Left kidney (tissue), 2 donors: ENCODE data around the gene ITPR3. TPM values are rescaled to one million over a fixed set of nuclear protein-coding genes. Genes with fewer than 3 reads are reported as not detected.
"Not testable (repeated sequence)": the region's sequence is repeated elsewhere in the genome, so short reads cannot be mapped to it uniquely, and the experiment has no call there.

ENCODE experiments used
- DNase-seq: peaks from one replicate; pipeline ENCODE4 v3.0.0-alpha.2; 2013
- polyA plus RNA-seq: library from polyadenylated mRNA; unstranded; fragments of 120-200 nt; gene quantifications from one replicate; pipeline ENCODE4 v1.2.1, GENCODE V29; 2013; ENCODE audit not compliant: insufficient read length

The ITPR3 gene
- polyA plus RNA-seq, 1 donor: 9.2 TPM

- no peak for DNase-seq
Observed at GRCh38 chr6:33590531-33591198, 30.5 kb upstream of the ITPR3 start.

GRCh38 chr6:33591424-33592032, 29.6 kb upstream of the ITPR3 start:
- no peak for DNase-seq

GRCh38 chr6:33592280-33592594, 28.9 kb upstream of the ITPR3 start:
- no peak for DNase-seq

GRCh38 chr6:33592595-33593413, 28.3 kb upstream of the ITPR3 start:
- DNase-seq: no peak

- DNase-seq: no peak
Observed at GRCh38 chr6:33593414-33593727, 27.8 kb upstream of the ITPR3 start.

GRCh38 chr6:33595001-33595846, 25.9 kb upstream of the ITPR3 start:
- DNase-seq: no peak

- not testable (repeated sequence) for DNase-seq
Observed at GRCh38 chr6:33596894-33597293, 24.2 kb upstream of the ITPR3 start.

GRCh38 chr6:33597551-33598322, 23.4 kb upstream of the ITPR3 start:
- DNase-seq: no peak

- DNase-seq: no peak
Observed at GRCh38 chr6:33599413-33599938, 21.6 kb upstream of the ITPR3 start.

GRCh38 chr6:33600761-33601160, 20.4 kb upstream of the ITPR3 start:
- no peak for DNase-seq

- no peak for DNase-seq
Observed at GRCh38 chr6:33602180-33602579, 18.9 kb upstream of the ITPR3 start.

- DNase-seq: no peak
Observed at GRCh38 chr6:33604941-33605854, 15.9 kb upstream of the ITPR3 start.

- no peak for DNase-seq
Observed at GRCh38 chr6:33606642-33607041, 14.5 kb upstream of the ITPR3 start.

- no peak for DNase-seq
Observed at GRCh38 chr6:33607126-33607783, 13.9 kb upstream of the ITPR3 start.

- DNase-seq: no peak
Observed at GRCh38 chr6:33607784-33608161, 13.3 kb upstream of the ITPR3 start.

- DNase-seq: no peak
Observed at GRCh38 chr6:33609019-33609418, 12.1 kb upstream of the ITPR3 start.

GRCh38 chr6:33609528-33609927, 11.6 kb upstream of the ITPR3 start:
- DNase-seq: no peak

- no peak for DNase-seq
Observed at GRCh38 chr6:33610067-33610466, 11.1 kb upstream of the ITPR3 start.

GRCh38 chr6:33610779-33611732, 10.1 kb upstream of the ITPR3 start:
- DNase-seq: no peak
